HepG2 (cell line): ENCODE data around the gene PLCB1. TPM values are rescaled to one million over a fixed set of nuclear protein-coding genes. Genes with fewer than 3 reads are reported as not detected.

Source experiments
- ATF2 ChIP-seq: sonication (generic); formaldehyde crosslinking; IDR thresholded peaks from 2 replicates; pipeline ENCODE4 v1.4.0; 2020; ENCODE audit warnings: missing genetic modification reagents
- HMGXB4 ChIP-seq, 2 experiments: sonication (generic) in 1 of 2; formaldehyde crosslinking in 1 of 2; IDR thresholded peaks; 2 replicates each; pipeline versions ENCODE4 v1.4.0 to v1.6.1; 2018 to 2020; ENCODE audit warnings: missing genetic modification reagents in 2 of 2, borderline replicate concordance in 1 of 2, low read depth in 1 of 2, mild to moderate bottlenecking in 1 of 2, missing biosample characterization in 1 of 2
- PTBP1 ChIP-seq: fragments of 200-400 bp; formaldehyde crosslinking; IDR thresholded peaks from 2 replicates; pipeline ENCODE4 v1.6.1; 2018; ENCODE audit warnings: low read length, low read depth; ENCODE audit not compliant: poor library complexity, severe bottlenecking
- THAP7 ChIP-seq: sonication (generic); formaldehyde crosslinking; IDR thresholded peaks from 2 replicates; pipeline ENCODE4 v1.8.1; 2023; ENCODE audit warnings: mild to moderate bottlenecking, missing genetic modification reagents
- TSC22D2 ChIP-seq: sonication (generic); formaldehyde crosslinking; IDR thresholded peaks from 2 replicates; pipeline ENCODE4 v1.5.1; 2020; ENCODE audit warnings: missing genetic modification reagents, mild to moderate bottlenecking, borderline replicate concordance
- ZFP36L2 ChIP-seq: sonication (generic); formaldehyde crosslinking; IDR thresholded peaks from 2 replicates; pipeline ENCODE4 v1.4.0; 2020; ENCODE audit warnings: missing genetic modification reagents
- ZNF292 ChIP-seq: sonication (generic); formaldehyde crosslinking; IDR thresholded peaks from 2 replicates; pipeline ENCODE4 v1.8.1; 2022; ENCODE audit warnings: mild to moderate bottlenecking, low read depth, missing genetic modification reagents, borderline replicate concordance
- ZNF468 ChIP-seq: sonication (generic); formaldehyde crosslinking; IDR thresholded peaks from 2 replicates; pipeline ENCODE4 v1.8.0; 2022; ENCODE audit warnings: mild to moderate bottlenecking, moderate library complexity, missing genetic modification reagents
- ZNF547 ChIP-seq: sonication (generic); formaldehyde crosslinking; IDR thresholded peaks from 2 replicates; pipeline ENCODE4 v1.5.1; 2020; ENCODE audit warnings: mild to moderate bottlenecking, missing genetic modification reagents
- ZNF598 ChIP-seq: sonication (generic); formaldehyde crosslinking; IDR thresholded peaks from 2 replicates; pipeline ENCODE4 v1.5.1; 2020; ENCODE audit warnings: mild to moderate bottlenecking, missing genetic modification reagents, borderline replicate concordance
- ZNF816 ChIP-seq: sonication (generic); formaldehyde crosslinking; IDR thresholded peaks from 2 replicates; pipeline ENCODE4 v1.8.0; 2022; ENCODE audit warnings: missing genetic modification reagents, mild to moderate bottlenecking, borderline replicate concordance
- ZSCAN12 ChIP-seq: sonication (generic); formaldehyde crosslinking; IDR thresholded peaks from 2 replicates; pipeline ENCODE4 v1.9.0; 2021; ENCODE audit warnings: mild to moderate bottlenecking, missing genetic modification reagents
- polyA plus RNA-seq, 8 experiments: library from polyadenylated mRNA; depleted of rRNA in 3 of 8; stranded (reverse) in 7 of 8; unstranded in 1 of 8; fragments of >200 nt; fragmentation: Illumina TruSeq in 4 of 8; extraction: Trizol in 4 of 8; gene quantifications; 2 replicates each; pipeline versions ENCODE4 v1.2.1 to v1.2.3, GENCODE V29; 2011 to 2016; ENCODE audit warnings: low read depth in 4 of 8, missing spikeins in 1 of 8, mixed read lengths in 1 of 8; ENCODE audit not compliant: insufficient read depth in 1 of 8
- total RNA-seq, 5 experiments: library from RNA; depleted of rRNA; stranded (reverse); fragments of >200 nt; fragmentation: Illumina TruSeq; extraction: Trizol; gene quantifications; 2 replicates each; pipeline ENCODE4 v1.2.3, GENCODE V29; 2016; ENCODE audit warnings: low read depth in 1 of 5
- TF ChIP-seq, protein P1 (sequence below): sonication (generic); formaldehyde crosslinking; IDR thresholded peaks from 2 replicates; pipeline ENCODE4 v1.9.0; 2021; ENCODE audit warnings: missing genetic modification reagents, borderline replicate concordance
- TF ChIP-seq, protein P2 (sequence below): sonication (generic); formaldehyde crosslinking; IDR thresholded peaks from 2 replicates; pipeline ENCODE4; 2020; ENCODE audit warnings: missing genetic modification reagents, mild to moderate bottlenecking, borderline replicate concordance

PLCB1 gene
- total and polyA plus RNA-seq, 2 of the 13 experiments (the other 11 are each of a cell fraction or from before 2014, with no cell fraction given): 42.4 to 55.9 TPM

GRCh38 chr20:8132484-8133309 is 631 bp downstream of the PLCB1 start (continued):
- TF ChIP-seq ZNF547 (CRISPR knock-in tag): no peak
- TF ChIP-seq ZFP36L2 (CRISPR knock-in tag): no peak
- no peak for TF ChIP-seq ZNF468
- no peak for TF ChIP-seq THAP7 (CRISPR knock-in tag)
- TF ChIP-seq, protein P1, sequence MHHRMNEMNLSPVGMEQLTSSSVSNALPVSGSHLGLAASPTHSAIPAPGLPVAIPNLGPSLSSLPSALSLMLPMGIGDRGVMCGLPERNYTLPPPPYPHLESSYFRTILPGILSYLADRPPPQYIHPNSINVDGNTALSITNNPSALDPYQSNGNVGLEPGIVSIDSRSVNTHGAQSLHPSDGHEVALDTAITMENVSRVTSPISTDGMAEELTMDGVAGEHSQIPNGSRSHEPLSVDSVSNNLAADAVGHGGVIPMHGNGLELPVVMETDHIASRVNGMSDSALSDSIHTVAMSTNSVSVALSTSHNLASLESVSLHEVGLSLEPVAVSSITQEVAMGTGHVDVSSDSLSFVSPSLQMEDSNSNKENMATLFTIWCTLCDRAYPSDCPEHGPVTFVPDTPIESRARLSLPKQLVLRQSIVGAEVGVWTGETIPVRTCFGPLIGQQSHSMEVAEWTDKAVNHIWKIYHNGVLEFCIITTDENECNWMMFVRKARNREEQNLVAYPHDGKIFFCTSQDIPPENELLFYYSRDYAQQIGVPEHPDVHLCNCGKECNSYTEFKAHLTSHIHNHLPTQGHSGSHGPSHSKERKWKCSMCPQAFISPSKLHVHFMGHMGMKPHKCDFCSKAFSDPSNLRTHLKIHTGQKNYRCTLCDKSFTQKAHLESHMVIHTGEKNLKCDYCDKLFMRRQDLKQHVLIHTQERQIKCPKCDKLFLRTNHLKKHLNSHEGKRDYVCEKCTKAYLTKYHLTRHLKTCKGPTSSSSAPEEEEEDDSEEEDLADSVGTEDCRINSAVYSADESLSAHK: no peak
- peak; percentile 31; the same call in 1 of the 2 replicates for TF ChIP-seq ZNF598 (CRISPR knock-in tag)
- TF ChIP-seq ZSCAN12 (CRISPR knock-in tag): no peak
- peak; percentile 35 to 40; a peak in 3 of 4 replicates for TF ChIP-seq HMGXB4 (CRISPR knock-in tag; IDR thresholded peaks at IDR 0.05; ENCODE audit: borderline replicate concordance in 1 of 2, low read depth in 1 of 2)
- TF ChIP-seq TSC22D2 (CRISPR knock-in tag): no peak
- no peak for TF ChIP-seq ATF2
- no peak for TF ChIP-seq PTBP1
- TF ChIP-seq ZNF816 (CRISPR knock-in tag): no peak
- TF ChIP-seq, protein P2, sequence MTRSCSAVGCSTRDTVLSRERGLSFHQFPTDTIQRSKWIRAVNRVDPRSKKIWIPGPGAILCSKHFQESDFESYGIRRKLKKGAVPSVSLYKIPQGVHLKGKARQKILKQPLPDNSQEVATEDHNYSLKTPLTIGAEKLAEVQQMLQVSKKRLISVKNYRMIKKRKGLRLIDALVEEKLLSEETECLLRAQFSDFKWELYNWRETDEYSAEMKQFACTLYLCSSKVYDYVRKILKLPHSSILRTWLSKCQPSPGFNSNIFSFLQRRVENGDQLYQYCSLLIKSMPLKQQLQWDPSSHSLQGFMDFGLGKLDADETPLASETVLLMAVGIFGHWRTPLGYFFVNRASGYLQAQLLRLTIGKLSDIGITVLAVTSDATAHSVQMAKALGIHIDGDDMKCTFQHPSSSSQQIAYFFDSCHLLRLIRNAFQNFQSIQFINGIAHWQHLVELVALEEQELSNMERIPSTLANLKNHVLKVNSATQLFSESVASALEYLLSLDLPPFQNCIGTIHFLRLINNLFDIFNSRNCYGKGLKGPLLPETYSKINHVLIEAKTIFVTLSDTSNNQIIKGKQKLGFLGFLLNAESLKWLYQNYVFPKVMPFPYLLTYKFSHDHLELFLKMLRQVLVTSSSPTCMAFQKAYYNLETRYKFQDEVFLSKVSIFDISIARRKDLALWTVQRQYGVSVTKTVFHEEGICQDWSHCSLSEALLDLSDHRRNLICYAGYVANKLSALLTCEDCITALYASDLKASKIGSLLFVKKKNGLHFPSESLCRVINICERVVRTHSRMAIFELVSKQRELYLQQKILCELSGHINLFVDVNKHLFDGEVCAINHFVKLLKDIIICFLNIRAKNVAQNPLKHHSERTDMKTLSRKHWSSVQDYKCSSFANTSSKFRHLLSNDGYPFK (CRISPR knock-in tag): peak; percentile 36; the same call in 1 of the 2 replicates
- TF ChIP-seq ZNF292 (CRISPR knock-in tag): no peak
